Activated CD4-positive, alpha-beta T cell treated with anti-CD3 and anti-CD28 coated beads, Interleukin-2, amount 10 ng/mL, durations not matched to agents 24 days and 14 days (primary cell): Measurements from ENCODE around the gene ATP5PD. TPM values are rescaled to one million over a fixed set of nuclear protein-coding genes. Genes with fewer than 3 reads are reported as not detected.
"Not testable (repeated sequence)": the region's sequence is repeated elsewhere in the genome, so short reads cannot be mapped to it uniquely, and the experiment has no call there.

Experiments
- DNase-seq: peaks from one replicate; pipeline ENCODE4 v3.0.0; 2022
- H3K27ac Mint-ChIP-seq: one replicate; pipeline ENCODE4 v1.8.0; 2022; ENCODE audit warnings: mild to moderate bottlenecking, mixed read lengths
- H3K27me3 Mint-ChIP-seq: one replicate; pipeline ENCODE4 v1.8.0; 2022; ENCODE audit warnings: mixed read lengths
- H3K36me3 Mint-ChIP-seq: one replicate; pipeline ENCODE4 v1.8.0; 2022; ENCODE audit warnings: low read depth, mild to moderate bottlenecking, mixed read lengths
- H3K4me1 Mint-ChIP-seq: one replicate; pipeline ENCODE4 v1.8.0; 2021; ENCODE audit warnings: mixed read lengths
- H3K4me3 Mint-ChIP-seq: one replicate; pipeline ENCODE4 v1.8.0; 2022; ENCODE audit warnings: mild to moderate bottlenecking, moderate library complexity, mixed read lengths
- H3K9me3 Mint-ChIP-seq: one replicate; pipeline ENCODE4 v1.8.0; 2021; ENCODE audit warnings: mixed read lengths
- intact Hi-C: fragments of 100-400 bp; cut with micrococcal nuclease; formaldehyde crosslinking; loops from one replicate; pipeline ENCODE4 v1.15.1; 2023
- total RNA-seq: library from RNA; stranded (reverse); gene quantifications from 2 replicates; pipeline ENCODE4 v1.2.3, GENCODE V29; 2022

ATP5PD gene
- total RNA-seq, 1 donor from 2014 or later: 161 TPM

GRCh38 chr17:75012096-75012345 lies 34.7 kb downstream of the ATP5PD start:
- H3K36me3 Mint-ChIP-seq: peaks cover 16% of the 10 kb centered on the region
- no peaks in the 10 kb centered on the region for H3K9me3 Mint-ChIP-seq
- H3K27me3 Mint-ChIP-seq: no peaks in the 10 kb centered on the region
- H3K27ac Mint-ChIP-seq: peak overlapping the region; percentile 93
- no peak for DNase-seq
- H3K4me1 Mint-ChIP-seq: peaks cover 21% of the 10 kb centered on the region
- intact Hi-C loops: loop anchor here (1.0 to 2.0 kb wide), 4 partner anchors 21 to 139 kb away; no protein-coding TSS in a partner anchor
- H3K4me3 Mint-ChIP-seq: peak overlapping the region; percentile 97

- Mint-ChIP-seq H3K27ac (peak overlapping the region; percentile 93), H3K9me3 (no peaks in the 10 kb centered on the region)
- intact Hi-C loops: loop anchor here (1.0 to 2.0 kb wide), 4 partner anchors 22 to 138 kb away; no protein-coding TSS in a partner anchor
Measured at GRCh38 chr17:75011401-75012095, 35.2 kb downstream of the ATP5PD start.

DNA sequence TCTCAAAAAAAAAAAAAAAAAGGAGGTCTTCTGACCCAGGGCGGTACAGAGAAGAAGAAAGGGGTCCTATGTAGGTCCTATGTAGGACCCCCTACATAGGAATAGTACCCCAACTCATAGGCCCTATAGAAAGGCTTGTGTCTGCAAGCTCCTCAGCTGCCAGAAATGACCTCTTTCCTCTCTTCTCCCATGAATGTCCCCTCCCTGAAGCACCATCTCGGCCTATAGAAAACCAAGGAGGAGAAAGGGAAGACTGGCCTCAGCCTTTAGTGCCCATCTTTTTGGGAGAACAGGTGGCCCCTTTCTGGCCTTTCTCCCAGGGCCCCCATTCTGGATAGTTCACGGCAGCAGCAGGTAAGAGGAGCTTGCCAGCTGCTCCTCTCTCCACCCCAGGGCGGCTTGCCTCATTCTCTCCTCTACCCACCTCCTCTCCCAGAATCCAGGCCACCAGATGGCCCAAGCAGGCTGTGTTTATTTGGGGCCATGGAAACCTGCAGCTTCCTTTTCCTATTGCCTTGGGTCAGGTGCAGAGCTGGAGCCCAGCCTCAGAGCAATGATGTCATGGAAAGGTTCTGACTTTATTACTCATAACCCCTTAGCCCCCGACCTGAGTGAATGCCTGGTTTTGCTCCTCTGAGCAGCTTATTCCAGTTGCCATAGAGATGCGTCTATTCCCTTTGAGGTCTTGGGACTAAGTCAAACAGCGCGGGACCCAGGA lies 35.9 kb downstream of the ATP5PD start:
- Mint-ChIP-seq H3K4me1 (peaks cover 21% of the 10 kb centered on the region), H3K36me3 (peaks cover 8% of the 10 kb centered on the region), H3K27me3 (no peaks in the 10 kb centered on the region), H3K9me3 (no peaks in the 10 kb centered on the region), H3K4me3 (peak overlapping the region; percentile 53), H3K27ac (peak overlapping the region; percentile 41)
- DNase-seq: peak; percentile 61
- intact Hi-C loops: no loop called here

More at GRCh38 chr17:75011401-75012095, 35.2 kb downstream of the ATP5PD start:
- peak overlapping the region; percentile 97 for H3K4me3 Mint-ChIP-seq
- H3K27me3 Mint-ChIP-seq: no peaks in the 10 kb centered on the region
- peaks cover 11% of the 10 kb centered on the region for H3K36me3 Mint-ChIP-seq
- no peak for DNase-seq
- H3K4me1 Mint-ChIP-seq: peaks cover 21% of the 10 kb centered on the region

DNA sequence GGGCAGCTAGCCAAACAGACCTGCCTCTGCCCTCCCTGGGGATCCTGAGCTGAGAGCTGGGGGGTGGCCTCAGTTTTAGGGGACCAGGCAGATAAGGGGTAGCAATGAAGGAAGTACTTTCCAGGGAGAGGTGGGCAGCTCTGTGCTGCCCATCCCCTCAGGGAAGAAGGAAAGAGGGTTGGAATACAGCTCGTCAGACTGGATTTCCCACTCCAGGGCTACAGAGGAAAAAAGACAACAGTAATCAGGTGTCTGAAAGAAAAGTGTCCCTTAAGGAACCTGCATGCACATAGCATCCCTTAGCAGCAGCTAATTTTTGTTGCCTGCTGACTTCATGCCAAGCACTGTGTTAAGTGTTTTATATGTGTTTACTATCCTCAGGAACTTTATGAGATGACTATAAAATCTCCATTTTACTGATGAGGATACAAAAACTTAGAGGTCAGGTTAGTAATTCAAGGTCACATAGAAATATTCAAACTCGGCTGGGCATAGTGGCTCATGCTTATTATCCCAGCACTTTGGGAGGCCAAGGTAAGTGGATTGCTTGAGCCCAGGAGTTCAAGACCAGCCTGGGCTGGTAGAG lies 37.5 kb downstream of the ATP5PD start:
- peaks cover 6% of the 10 kb centered on the region for H3K36me3 Mint-ChIP-seq
- peaks cover 19% of the 10 kb centered on the region for H3K4me1 Mint-ChIP-seq
- H3K4me3 Mint-ChIP-seq: no peak overlapping the region
- H3K27ac Mint-ChIP-seq: no peak overlapping the region
- H3K9me3 Mint-ChIP-seq: no peaks in the 10 kb centered on the region
- DNase-seq: no peak
- intact Hi-C loops: no loop called here
- H3K27me3 Mint-ChIP-seq: no peaks in the 10 kb centered on the region

DNA sequence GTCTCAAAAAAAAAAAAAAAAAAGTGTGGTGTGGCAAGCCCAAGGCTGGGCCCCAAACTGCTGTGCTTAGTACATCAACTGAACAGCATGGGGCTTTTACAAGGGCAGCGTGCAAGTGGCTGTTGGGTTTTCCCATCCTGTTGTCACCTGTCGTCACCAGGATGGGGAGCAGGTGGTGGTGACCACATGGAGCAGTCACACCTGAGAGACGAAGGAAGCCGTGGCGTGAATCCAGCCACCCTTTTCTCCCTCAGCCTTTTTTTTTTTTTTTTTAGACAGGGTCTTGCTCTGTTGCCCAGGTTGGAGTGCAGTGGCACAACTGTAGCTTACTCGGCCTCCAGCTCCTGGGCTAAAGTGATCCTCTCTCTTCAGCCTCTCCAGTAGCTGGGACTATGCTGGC lies 38.4 kb downstream of the ATP5PD start:
- intact Hi-C loops: no loop called here
- H3K36me3 Mint-ChIP-seq: no peaks in the 10 kb centered on the region

GRCh38 chr17:75006653-75007052 lies 40.1 kb downstream of the ATP5PD start:
- H3K9me3 Mint-ChIP-seq: no peaks in the 10 kb centered on the region
- H3K4me1 Mint-ChIP-seq: peaks cover 8% of the 10 kb centered on the region
- H3K36me3 Mint-ChIP-seq: no peaks in the 10 kb centered on the region
- intact Hi-C loops: no loop called here
- DNase-seq: no peak
- H3K4me3 Mint-ChIP-seq: no peak overlapping the region
- no peaks in the 10 kb centered on the region for H3K27me3 Mint-ChIP-seq
- no peak overlapping the region for H3K27ac Mint-ChIP-seq

More for the DNA sequence above, 38.4 kb downstream of the ATP5PD start:
- no peaks in the 10 kb centered on the region for H3K9me3 Mint-ChIP-seq
- H3K4me1 Mint-ChIP-seq: peaks cover 13% of the 10 kb centered on the region
- DNase-seq: no peak
- no peaks in the 10 kb centered on the region for H3K27me3 Mint-ChIP-seq
- H3K4me3 Mint-ChIP-seq: no peak overlapping the region
- no peak overlapping the region for H3K27ac Mint-ChIP-seq

GRCh38 chr17:75006084-75006483 lies 40.7 kb downstream of the ATP5PD start:
- intact Hi-C loops, H3K9me3 Mint-ChIP-seq, H3K4me1 Mint-ChIP-seq, H3K27me3 Mint-ChIP-seq, DNase-seq, H3K36me3 Mint-ChIP-seq, H3K27ac Mint-ChIP-seq, H3K4me3 Mint-ChIP-seq: not testable (repeated sequence)

- no peak overlapping the region for H3K4me3 Mint-ChIP-seq
- no peaks in the 10 kb centered on the region for H3K36me3 Mint-ChIP-seq
- H3K4me1 Mint-ChIP-seq: peaks cover 3% of the 10 kb centered on the region
- intact Hi-C loops: no loop called here
- no peaks in the 10 kb centered on the region for H3K27me3 Mint-ChIP-seq
- H3K27ac Mint-ChIP-seq: no peak overlapping the region
- H3K9me3 Mint-ChIP-seq: no peaks in the 10 kb centered on the region
- DNase-seq: no peak
Measured at GRCh38 chr17:75005291-75005690, 41.5 kb downstream of the ATP5PD start.

DNA sequence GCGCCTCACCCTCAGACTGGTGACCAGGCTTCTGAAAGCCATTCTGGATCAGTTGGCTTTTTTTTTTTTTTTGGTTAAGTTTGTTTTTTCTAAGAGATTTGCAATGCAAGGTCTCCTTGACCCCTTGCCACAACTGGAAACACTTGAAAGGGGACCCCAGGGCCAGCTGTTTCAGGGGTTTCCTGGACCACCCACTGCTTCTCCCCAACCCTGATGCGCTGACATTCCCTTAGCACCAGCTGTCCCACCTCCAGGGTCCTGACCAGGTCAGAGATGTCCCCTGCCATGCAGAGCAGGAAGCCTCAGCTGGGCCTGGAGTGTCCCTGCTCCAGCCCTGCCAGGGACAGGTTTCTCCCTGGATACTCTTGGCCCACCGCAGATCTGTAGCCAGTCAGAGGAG lies 42.4 kb downstream of the ATP5PD start:
- H3K27me3 Mint-ChIP-seq: no peaks in the 10 kb centered on the region

GRCh38 chr17:75003957-75004355 lies 42.8 kb downstream of the ATP5PD start:
- Mint-ChIP-seq H3K4me1 (peaks cover 4% of the 10 kb centered on the region), H3K4me3 (no peak overlapping the region), H3K9me3 (no peaks in the 10 kb centered on the region), H3K27me3 (no peaks in the 10 kb centered on the region), H3K27ac (no peak overlapping the region), H3K36me3 (no peaks in the 10 kb centered on the region)
- intact Hi-C loops: no loop called here
- no peak for DNase-seq

More for the DNA sequence above, 42.4 kb downstream of the ATP5PD start:
- Mint-ChIP-seq H3K27ac (no peak overlapping the region), H3K36me3 (no peaks in the 10 kb centered on the region), H3K4me3 (no peak overlapping the region), H3K9me3 (no peaks in the 10 kb centered on the region), H3K4me1 (peaks cover 3% of the 10 kb centered on the region)
- intact Hi-C loops: no loop called here
- DNase-seq: no peak

DNA sequence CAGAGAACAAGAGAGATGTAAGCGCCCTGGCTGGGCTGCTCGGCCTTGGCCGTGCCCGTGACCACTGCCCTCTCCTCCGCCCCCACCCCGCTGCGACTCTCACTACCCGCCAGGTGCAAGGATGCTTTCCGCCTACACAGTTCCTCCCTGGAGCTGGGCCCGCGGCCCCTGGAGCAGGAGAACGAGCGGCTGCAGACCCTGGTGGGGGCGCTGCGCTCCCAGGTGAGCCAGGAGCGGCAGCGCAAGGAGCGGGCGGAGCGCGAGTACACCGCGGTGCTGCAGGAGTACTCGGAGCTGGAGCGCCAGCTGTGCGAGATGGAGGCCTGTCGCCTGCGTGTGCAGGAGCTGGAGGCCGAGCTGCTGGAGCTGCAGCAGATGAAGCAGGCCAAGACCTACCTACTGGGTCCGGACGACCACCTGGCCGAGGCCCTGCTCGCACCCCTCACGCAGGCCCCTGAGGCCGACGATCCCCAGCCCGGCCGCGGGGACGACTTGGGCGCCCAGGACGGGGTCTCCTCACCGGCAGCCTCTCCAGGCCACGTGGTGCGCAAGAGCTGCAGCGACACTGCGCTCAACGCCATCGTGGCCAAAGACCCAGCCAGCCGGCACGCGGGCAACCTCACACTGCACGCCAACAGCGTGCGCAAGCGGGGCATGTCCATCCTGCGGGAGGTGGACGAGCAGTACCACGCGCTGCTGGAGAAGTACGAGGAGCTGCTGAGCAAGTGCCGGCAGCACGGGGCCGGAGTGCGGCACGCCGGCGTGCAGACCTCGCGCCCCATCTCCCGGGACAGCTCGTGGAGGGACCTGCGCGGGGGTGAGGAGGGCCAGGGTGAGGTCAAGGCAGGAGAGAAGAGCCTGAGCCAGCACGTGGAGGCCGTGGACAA lies 43.5 kb downstream of the ATP5PD start:
- no peaks in the 10 kb centered on the region for H3K27me3 Mint-ChIP-seq
- H3K4me1 Mint-ChIP-seq: peaks cover 10% of the 10 kb centered on the region
- no peaks in the 10 kb centered on the region for H3K9me3 Mint-ChIP-seq
- intact Hi-C loops: no loop called here
- no peaks in the 10 kb centered on the region for H3K36me3 Mint-ChIP-seq
- no peak overlapping the region for H3K27ac Mint-ChIP-seq
- no peak overlapping the region for H3K4me3 Mint-ChIP-seq
- DNase-seq: no peak

GRCh38 chr17:75001915-75002843 lies 44.6 kb downstream of the ATP5PD start:
- H3K36me3 Mint-ChIP-seq: no peaks in the 10 kb centered on the region
- peaks cover 12% of the 10 kb centered on the region for H3K4me1 Mint-ChIP-seq
- H3K27ac Mint-ChIP-seq: no peak overlapping the region

GRCh38 chr17:74999523-74999922 lies 47.2 kb downstream of the ATP5PD start:
- Mint-ChIP-seq H3K27me3 (peaks cover 2% of the 10 kb centered on the region), H3K4me3 (no peak overlapping the region), H3K4me1 (peaks cover 12% of the 10 kb centered on the region), H3K36me3 (no peaks in the 10 kb centered on the region), H3K27ac (no peak overlapping the region), H3K9me3 (no peaks in the 10 kb centered on the region)
- intact Hi-C loops: no loop called here
- DNase-seq: no peak

More at GRCh38 chr17:75001915-75002843, 44.6 kb downstream of the ATP5PD start:
- Mint-ChIP-seq H3K27me3 (peaks cover 2% of the 10 kb centered on the region), H3K4me3 (no peak overlapping the region), H3K9me3 (no peaks in the 10 kb centered on the region)
- intact Hi-C loops: no loop called here
- no peak for DNase-seq
